Stomach (tissue), 9 donors: ENCODE measurements around the gene EPB41L2. TPM values are rescaled to one million over a fixed set of nuclear protein-coding genes. Genes with fewer than 3 reads are reported as not detected.

Source experiments
- DNase-seq, 2 donors: peaks; one replicate each; pipeline versions ENCODE4 v3.0.0 to v3.0.0-alpha.2; 2013 to 2019
- H3K27ac ChIP-seq, 5 donors: fragments of 200-600 bp in 4 of 5; sonication (generic) in 4 of 5; one replicate each; pipeline ENCODE4 v1.5.1; 2013 to 2019; ENCODE audit warnings: mild to moderate bottlenecking in 1 of 5, moderate library complexity in 1 of 5
- H3K27me3 ChIP-seq, 3 donors: fragments of 200-600 bp; sonication (generic); one replicate each; pipeline ENCODE4 v1.5.1; 2017 to 2019; ENCODE audit warnings: mixed run types in 1 of 3
- H3K36me3 ChIP-seq, 4 donors: fragments of 200-600 bp; sonication (generic); 1 replicate in 3 of 4; 2 replicates in 1 of 4; pipeline ENCODE4 v1.5.1; 2016 to 2019
- H3K4me1 ChIP-seq, 4 donors: fragments of 200-600 bp; sonication (generic); one replicate each; pipeline ENCODE4 v1.5.1; 2016 to 2019
- H3K4me3 ChIP-seq, 4 donors: fragments of 200-600 bp; sonication (generic) in 3 of 4; one replicate each; pipeline ENCODE4 v1.5.1; 2016 to 2019; ENCODE audit warnings: mild to moderate bottlenecking in 1 of 4
- H3K9me3 ChIP-seq, 4 donors: fragments of 200-600 bp; sonication (generic); one replicate each; pipeline ENCODE4 v1.5.1; 2016 to 2019
- CTCF ChIP-seq, 7 experiments: fragments of 450-650 bp in 4 of 7; fragments of 200-600 bp in 3 of 7; sonication (generic) in 3 of 7; IDR thresholded peaks; one replicate each; pipeline ENCODE4 v1.5.1; 2016 to 2019; ENCODE audit warnings: antibody characterized with exemption in 7 of 7, control low read depth in 2 of 7, mild to moderate bottlenecking in 1 of 7
- EP300 ChIP-seq: sonication (generic); formaldehyde crosslinking; IDR thresholded peaks from one replicate; pipeline ENCODE4 v1.6.1; 2017; ENCODE audit warnings: antibody characterized with exemption
- POLR2A ChIP-seq, 4 donors: fragments of 450-650 bp; IDR thresholded peaks; one replicate each; pipeline ENCODE4 v1.6.1; 2016; ENCODE audit warnings: antibody characterized with exemption in 4 of 4, control low read depth in 2 of 4, mild to moderate bottlenecking in 1 of 4, moderate library complexity in 1 of 4
- POLR2AphosphoS5 ChIP-seq, 3 donors: sonication (generic); formaldehyde crosslinking; IDR thresholded peaks; one replicate each; pipeline ENCODE4 v1.6.1; 2016; ENCODE audit warnings: antibody characterized with exemption in 3 of 3
- WGBS, 5 donors: extraction: QIAGEN DNeasy Blood & Tissue Kit in 3 of 5; methylation state at CpG; one replicate each; pipeline versions ENCODE4 v1.1.5 to v1.1.7; 2013 to 2018; 5-methylcytosine and 5-hydroxymethylcytosine counted together
- intact Hi-C: fragments of 100-400 bp; cut with DNase I; formaldehyde crosslinking; loops from one replicate; pipeline ENCODE4 v1.15.1; 2023; ENCODE audit warnings: low total_unique reads
- polyA plus RNA-seq, 3 donors: library from polyadenylated mRNA; stranded (reverse); fragments of 200-250 nt; gene quantifications; one replicate each; pipeline ENCODE4 v1.2.3, GENCODE V29; 2013
- total RNA-seq, 5 donors: library from RNA; depleted of rRNA; stranded (reverse); fragments of >200 nt; gene quantifications; one replicate each; pipeline versions ENCODE4 v1.1.0 to v1.2.3, GENCODE V29; 2014 to 2016
- donor health status: healthy with polysubstance abuse.
- donor health status: Bipolar disorder and iron deficiency.
- donor health status: healthy.

Gene EPB41L2
- total and polyA plus RNA-seq, 8 donors = 12.5 to 238 (median 30.2) TPM

- Histone ChIP-seq H3K27me3 (no peaks in the 10 kb centered on the region), H3K27ac (peak overlapping the region in 1 of 5 donors; percentile 18), H3K36me3 (no peaks in the 10 kb centered on the region), H3K9me3 (peaks cover 0 to 8% (median 4%) of the 10 kb centered on the region in 4 donors), H3K4me1 (peaks cover 0 to 20% (median 9%) of the 10 kb centered on the region in 4 donors), H3K4me3 (no peak overlapping the region)
- peak in 1 of 2 donors; percentile 90 for DNase-seq
- TF ChIP-seq POLR2A (IDR thresholded peaks at IDR 0.05) (no peak), POLR2AphosphoS5 (IDR thresholded peaks at IDR 0.05) (peak in 2 of 3 donors; percentile 9 to 12)
- intact Hi-C loops = no loop called here
Measured at GRCh38 chr6:130981409-130981808, 81.6 kb downstream of the EPB41L2 start.

GRCh38 chr6:130980310-130981032, 82.6 kb downstream of the EPB41L2 start:
- DNase-seq = no peak
- Histone ChIP-seq H3K9me3 (peaks cover 0 to 7% (median 4%) of the 10 kb centered on the region in 4 donors), H3K27me3 (no peaks in the 10 kb centered on the region), H3K4me1 (peaks cover 0 to 20% (median 9%) of the 10 kb centered on the region in 4 donors), H3K36me3 (no peaks in the 10 kb centered on the region), H3K27ac (peak overlapping the region in 2 of 5 donors; percentile 9 to 18), H3K4me3 (no peak overlapping the region)
- intact Hi-C loops = no loop called here
- 67 to 78% (median 74%) methylated on average over 5 of the region's 5 CpGs for WGBS, 5 donors
- no peak for TF ChIP-seq POLR2A (IDR thresholded peaks at IDR 0.05)
- no peak for TF ChIP-seq EP300
- no peak for TF ChIP-seq POLR2AphosphoS5 (IDR thresholded peaks at IDR 0.05)
- no peak for TF ChIP-seq CTCF (IDR thresholded peaks at IDR 0.05)

GRCh38 chr6:130978660-130979396, 84.2 kb downstream of the EPB41L2 start:
- 68 to 80% (median 77%) methylated on average over 5 of the region's 5 CpGs for WGBS, 5 donors
- TF ChIP-seq POLR2AphosphoS5 (IDR thresholded peaks at IDR 0.05) (no peak), CTCF (IDR thresholded peaks at IDR 0.05) (no peak), POLR2A (IDR thresholded peaks at IDR 0.05) (no peak), EP300 (no peak)
- no peaks in the 10 kb centered on the region for H3K9me3 ChIP-seq
- no peaks in the 10 kb centered on the region for H3K27me3 ChIP-seq
- no peak overlapping the region for H3K27ac ChIP-seq
- no peaks in the 10 kb centered on the region for H3K36me3 ChIP-seq
- H3K4me3 ChIP-seq = no peak overlapping the region
- intact Hi-C loops = no loop called here
- DNase-seq = no peak
- peaks cover 0 to 20% (median 9%) of the 10 kb centered on the region in 4 donors for H3K4me1 ChIP-seq

- TF ChIP-seq POLR2AphosphoS5 (IDR thresholded peaks at IDR 0.05) (no peak), POLR2A (IDR thresholded peaks at IDR 0.05) (no peak), EP300 (no peak), CTCF (IDR thresholded peaks at IDR 0.05) (no peak)
- H3K9me3 ChIP-seq = no peaks in the 10 kb centered on the region
- no peak for DNase-seq
- no peaks in the 10 kb centered on the region for H3K36me3 ChIP-seq
- no peak overlapping the region for H3K27ac ChIP-seq
- no peaks in the 10 kb centered on the region for H3K27me3 ChIP-seq
- H3K4me3 ChIP-seq = no peak overlapping the region
- intact Hi-C loops = no loop called here
- 84 to 100% (median 95%) methylated on average over 1 of the region's 1 CpG for WGBS, 5 donors
- H3K4me1 ChIP-seq = peaks cover 0 to 20% (median 9%) of the 10 kb centered on the region in 4 donors
Measured at GRCh38 chr6:130978180-130978579, 84.9 kb downstream of the EPB41L2 start.
